GM21529 (cell line): Measurements from ENCODE around the gene NLRP6.
"Not testable (repeated sequence)": the region's sequence is repeated elsewhere in the genome, so short reads cannot be mapped to it uniquely, and the experiment has no call there.

Experiments
- ATAC-seq: cut with Tn5 transposase; IDR thresholded peaks from one replicate; pipeline ENCODE4 v1.9.1; 2021; ENCODE audit not compliant: unreplicated experiment

The NLRP6 gene

GRCh38 chr11:278001-278951 is at the start of gene NLRP6:
NLRP6 (plus strand) TSS chr11:278407; CDS start chr11:278570, 163 bp downstream.
- no peak for ATAC-seq

GRCh38 chr11:230431-230830 is 47.8 kb upstream of the NLRP6 start:
- no peak for ATAC-seq

GRCh38 chr11:232783-233565 is 45.2 kb upstream of the NLRP6 start:
- no peak for ATAC-seq

GRCh38 chr11:235180-235579 is 43.0 kb upstream of the NLRP6 start:
- no peak for ATAC-seq

GRCh38 chr11:235609-235996 is 42.6 kb upstream of the NLRP6 start:
- ATAC-seq: peak; percentile 23

- peak; percentile 74 for ATAC-seq
These were observed 42.0 kb upstream of the NLRP6 start, which contains the start of gene SIRT3 for GRCh38 chr11:235997-236773. SIRT3 (minus strand) TSS chr11:236342; CDS start chr11:236328, 14 bp downstream.

GRCh38 chr11:236774-237767 is 41.1 kb upstream of the NLRP6 start, which contains the start of gene PSMD13:
PSMD13 (plus strand) TSS chr11:236976; CDS start chr11:237050, 74 bp downstream.
- ATAC-seq: peak; percentile 70

GRCh38 chr11:238346-238745 is 39.9 kb upstream of the NLRP6 start:
- ATAC-seq: not testable (repeated sequence)

- ATAC-seq: no peak
These were observed 37.9 kb upstream of the NLRP6 start for GRCh38 chr11:240315-240714.

- ATAC-seq: no peak
These were observed 36.6 kb upstream of the NLRP6 start for GRCh38 chr11:241634-242033.

GRCh38 chr11:244376-244775 is 33.8 kb upstream of the NLRP6 start:
- no peak for ATAC-seq

GRCh38 chr11:249062-249461 is 29.1 kb upstream of the NLRP6 start:
- no peak for ATAC-seq

GRCh38 chr11:250274-250673 is 27.9 kb upstream of the NLRP6 start:
- no peak for ATAC-seq

GRCh38 chr11:250740-251299 is 27.4 kb upstream of the NLRP6 start:
- ATAC-seq: no peak

- no peak for ATAC-seq
These were observed 26.7 kb upstream of the NLRP6 start for GRCh38 chr11:251550-251949.

- no peak for ATAC-seq
These were observed 25.5 kb upstream of the NLRP6 start for GRCh38 chr11:252666-253065.

GRCh38 chr11:253160-253885 is 24.9 kb upstream of the NLRP6 start:
- no peak for ATAC-seq

GRCh38 chr11:253886-254270 is 24.3 kb upstream of the NLRP6 start:
- ATAC-seq: no peak

- no peak for ATAC-seq
These were observed 23.0 kb upstream of the NLRP6 start for GRCh38 chr11:255176-255575.
